ENCODE data around the gene ERMAP.
"Not testable (repeated sequence)": the region's sequence is repeated elsewhere in the genome, so short reads cannot be mapped to it uniquely, and the experiment has no call there.

ERMAP gene

GRCh38 chr1:42851960-42852607, 35.2 kb downstream of the ERMAP start:
- no peak for DNase-seq (ENCODE audit: low read depth)
- no peak for TF ChIP-seq CTCF (conservative IDR thresholded peaks at IDR 0.05; ENCODE audit: control insufficient read depth, insufficient read depth, low read depth, low read length)
- H3K4me3 ChIP-seq (ENCODE audit: control insufficient read depth, low read depth, low read length): no peak overlapping the region

DNA sequence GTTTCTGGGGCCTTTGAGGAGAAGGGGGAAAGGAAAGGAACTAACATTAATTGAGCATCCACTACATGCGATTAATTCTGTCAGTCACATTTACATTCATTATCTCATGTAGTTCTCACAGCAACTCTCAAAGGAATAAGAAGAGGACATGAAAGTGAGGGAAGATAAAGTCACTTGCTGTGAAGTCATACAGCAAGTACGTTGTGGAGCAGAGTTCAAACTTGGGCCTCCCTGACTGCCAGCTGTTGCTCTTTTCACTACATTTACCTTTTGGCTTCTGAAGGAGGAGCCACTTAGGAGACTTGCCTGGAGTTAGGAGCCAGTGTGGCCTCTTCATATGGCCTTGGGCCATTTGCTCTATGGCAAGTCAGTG, 35.7 kb downstream of the ERMAP start:
- no peak for DNase-seq (ENCODE audit: low read depth)
- TF ChIP-seq CTCF (conservative IDR thresholded peaks at IDR 0.05; ENCODE audit: control insufficient read depth, insufficient read depth, low read depth, low read length): no peak

GRCh38 chr1:42853116-42853884, 36.4 kb downstream of the ERMAP start:
- DNase-seq (ENCODE audit: low read depth): no peak
- no peak overlapping the region for H3K4me3 ChIP-seq (ENCODE audit: control insufficient read depth, low read depth, low read length)
- no peak for TF ChIP-seq CTCF (conservative IDR thresholded peaks at IDR 0.05; ENCODE audit: control insufficient read depth, insufficient read depth, low read depth, low read length)

More for the DNA sequence above, 35.7 kb downstream of the ERMAP start:
- no peak overlapping the region for H3K4me3 ChIP-seq (ENCODE audit: control insufficient read depth, low read depth, low read length)

GRCh38 chr1:42856554-42856953, 39.6 kb downstream of the ERMAP start:
- not testable (repeated sequence) for H3K4me3 ChIP-seq (ENCODE audit: control insufficient read depth, low read depth, low read length); DNase-seq (ENCODE audit: low read depth)

- not testable (repeated sequence) for DNase-seq (ENCODE audit: low read depth); H3K4me3 ChIP-seq (ENCODE audit: control insufficient read depth, low read depth, low read length)
Measured at GRCh38 chr1:42859366-42859765, 42.4 kb downstream of the ERMAP start.

DNA sequence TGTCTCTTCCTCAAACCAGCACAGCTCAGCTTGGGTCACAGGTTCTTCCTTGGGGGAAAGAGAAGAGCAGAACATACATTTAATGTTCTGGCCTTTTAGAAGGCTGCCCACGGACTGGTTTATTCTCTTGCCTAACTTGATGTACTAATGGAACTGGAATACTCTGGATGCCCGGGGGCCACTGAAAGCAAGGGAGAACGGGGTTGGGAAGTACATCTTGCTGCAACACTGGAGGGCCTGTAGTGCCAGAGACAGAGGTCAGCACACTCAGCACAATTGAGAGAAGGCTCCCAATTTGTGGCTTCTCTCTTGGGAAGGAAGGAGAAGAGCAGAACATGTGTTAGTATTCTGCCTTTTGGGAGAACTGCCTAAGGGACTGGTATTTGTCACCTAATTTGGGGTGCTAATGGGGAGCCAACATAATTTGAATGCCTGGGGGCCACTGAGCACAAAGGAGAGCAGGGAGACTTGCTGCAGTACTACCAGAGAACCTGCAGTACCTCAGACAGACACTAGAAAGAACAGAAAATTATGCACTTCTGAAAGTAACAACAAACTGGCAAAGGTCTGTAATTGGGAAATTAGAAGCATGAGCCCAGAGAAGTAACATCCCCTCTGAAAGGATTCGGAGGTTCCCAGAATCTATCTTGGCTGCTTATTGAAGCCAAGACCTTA, 43.6 kb downstream of the ERMAP start:
- no peak overlapping the region for H3K4me3 ChIP-seq (ENCODE audit: control insufficient read depth, low read depth, low read length)
- peak; percentile 4 for TF ChIP-seq CTCF (conservative IDR thresholded peaks at IDR 0.05; ENCODE audit: control insufficient read depth, insufficient read depth, low read depth, low read length)
- DNase-seq (ENCODE audit: low read depth): no peak

DNA sequence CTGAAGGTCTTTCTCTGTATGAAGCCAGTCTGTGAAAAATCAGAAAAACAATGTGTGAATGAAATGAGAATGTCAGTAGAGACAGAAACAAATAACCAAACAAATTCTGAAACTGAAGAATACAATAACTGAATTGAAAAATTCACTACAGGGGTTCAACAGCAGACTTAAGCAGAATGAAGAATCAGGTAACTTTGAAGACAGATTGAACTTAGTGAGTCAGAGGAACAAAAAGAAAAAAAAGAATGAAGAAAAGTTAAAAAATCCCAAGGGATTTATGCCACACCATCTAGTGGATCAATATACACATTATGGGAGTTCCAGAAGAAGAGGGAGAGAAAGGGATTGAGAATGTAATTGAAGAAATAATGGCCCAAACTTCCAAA, 44.1 kb downstream of the ERMAP start:
- no peak for DNase-seq (ENCODE audit: low read depth)
- no peak overlapping the region for H3K4me3 ChIP-seq (ENCODE audit: control insufficient read depth, low read depth, low read length)
- TF ChIP-seq CTCF (conservative IDR thresholded peaks at IDR 0.05; ENCODE audit: control insufficient read depth, insufficient read depth, low read depth, low read length): no peak
